Measurements from ENCODE around the gene SMIM12. TPM values are rescaled to one million over a fixed set of nuclear protein-coding genes. Genes with fewer than 3 reads are reported as not detected.

The SMIM12 gene
- total and polyA plus RNA-seq, 2 of the 8 experiments (the other 6 are each of a cell fraction or from before 2014, with no cell fraction given): 40.9 to 49.2 TPM

DNA sequence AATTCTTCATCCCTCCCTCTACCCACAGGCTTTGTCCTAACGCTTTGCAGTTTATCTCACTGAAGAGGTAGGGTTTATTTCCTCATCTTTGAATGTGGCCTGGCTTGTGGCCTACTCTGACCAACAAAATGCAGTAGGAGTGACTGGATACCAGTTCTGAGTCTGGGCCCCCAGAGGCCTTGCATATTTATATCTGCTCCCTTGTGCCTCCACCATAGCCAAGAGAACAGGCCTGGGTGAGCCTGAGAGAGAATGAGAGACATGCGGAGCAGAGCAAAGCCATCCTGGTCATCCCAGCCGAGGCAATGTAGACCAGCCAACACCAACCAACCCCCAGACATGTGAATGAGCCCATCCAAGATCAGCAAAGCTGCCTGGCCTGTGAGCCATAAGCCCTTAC is 30.3 kb downstream of the SMIM12 start:
- no peak overlapping the region for H2BK120ac ChIP-seq (replicated peaks; ENCODE audit: low read depth, low read length)
- peak in 1 of 2 experiments; percentile 19 for DNase-seq (ENCODE audit: low read depth in 1 of 2, low spot score in 2 of 2)
- no peak for TF ChIP-seq CHD1 (IDR thresholded peaks at IDR 0.05; ENCODE audit: low read depth, low read length)
- no peak for TF ChIP-seq EZH2 (IDR thresholded peaks at IDR 0.05; ENCODE audit: low read depth, low read length, severe bottlenecking)
- TF ChIP-seq, protein P1, sequence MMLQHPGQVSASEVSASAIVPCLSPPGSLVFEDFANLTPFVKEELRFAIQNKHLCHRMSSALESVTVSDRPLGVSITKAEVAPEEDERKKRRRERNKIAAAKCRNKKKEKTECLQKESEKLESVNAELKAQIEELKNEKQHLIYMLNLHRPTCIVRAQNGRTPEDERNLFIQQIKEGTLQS (IDR thresholded peaks at IDR 0.05; ENCODE audit: insufficient read depth, low read depth, low read length): no peak
- TF ChIP-seq KDM1A (IDR thresholded peaks at IDR 0.05; ENCODE audit: borderline replicate concordance, low read length): no peak
- TF ChIP-seq KDM4A (IDR thresholded peaks at IDR 0.05; ENCODE audit: low read depth, low read length, severe bottlenecking): no peak
- TF ChIP-seq CTCF (IDR thresholded peaks at IDR 0.05; ENCODE audit: control extremely low read depth in 1 of 3, insufficient read depth in 1 of 3, low read depth in 1 of 3, low read length in 3 of 3): no peak
- no peak for TF ChIP-seq TBP (IDR thresholded peaks at IDR 0.05; ENCODE audit: low read depth, low read length)
- no peak for TF ChIP-seq SUZ12 (IDR thresholded peaks at IDR 0.05; ENCODE audit: low read length)
- TF ChIP-seq BACH1 (IDR thresholded peaks at IDR 0.05; ENCODE audit: low read length): no peak
- no peak for TF ChIP-seq NANOG (IDR thresholded peaks at IDR 0.05; ENCODE audit: insufficient read depth, low read depth, low read length, poor library complexity, severe bottlenecking)
- no peak for TF ChIP-seq SIN3A (conservative IDR thresholded peaks at IDR 0.05 in 1 of 2, IDR thresholded peaks at IDR 0.05 in 1 of 2; ENCODE audit: low read depth in 1 of 2, low read length in 2 of 2)

More for the DNA sequence above, 30.3 kb downstream of the SMIM12 start:
- 99% methylated on average over 3 of the region's 3 CpGs; no CpG with 5 or more reads in 1 of the 2 experiments for WGBS, 2 experiments (ENCODE audit: extremely low coverage in 1 of 2, insufficient coverage in 1 of 2, insufficient read length in 1 of 2, insufficient replicate concordance in 2 of 2, low coverage in 1 of 2, low lambda C conversion rate in 2 of 2, missing lambda C conversion rate in 1 of 2)
- Histone ChIP-seq H2BK12ac (ENCODE audit: low read depth, low read length) (no peak overlapping the region), H4K91ac (replicated peaks; ENCODE audit: insufficient read length, low read length) (no peak overlapping the region), H3K4me1 (replicated peaks in 1 of 4; ENCODE audit: control insufficient read depth in 3 of 4, insufficient read depth in 4 of 4, low read length in 3 of 4) (no peaks in the 10 kb centered on the region; a peak in 3 of 7 replicates), H3K9me3 (ENCODE audit: insufficient read depth in 2 of 2, low read depth in 1 of 2, low read length in 1 of 2) (no peaks in the 10 kb centered on the region), H3K18ac (ENCODE audit: extremely low read depth, low read length) (no peak overlapping the region), H2AK5ac (ENCODE audit: low read depth, low read length) (no peak overlapping the region), H4K5ac (ENCODE audit: insufficient read length, low read depth, low read length) (no peak overlapping the region), H2BK5ac (ENCODE audit: low read depth, low read length) (no peak overlapping the region), H3K9ac (replicated peaks in 1 of 4; ENCODE audit: extremely low read depth in 1 of 4, low read depth in 3 of 4, low read length in 3 of 4) (no peak overlapping the region), H3K79me1 (ENCODE audit: low read depth, low read length) (no peaks in the 10 kb centered on the region), H3K4me2 (ENCODE audit: insufficient read depth in 1 of 2, low read depth in 2 of 2, low read length in 2 of 2) (no peak overlapping the region), H3K23me2 (ENCODE audit: low read depth, low read length) (no peaks in the 10 kb centered on the region; the same call in 1 of the 2 replicates), H2BK15ac (ENCODE audit: low read length) (no peak overlapping the region), H2AFZ (ENCODE audit: low read length) (no peak overlapping the region), H3K36me3 (ENCODE audit: control insufficient read depth in 2 of 4, insufficient read depth in 4 of 4, low read length in 3 of 4) (no peaks in the 10 kb centered on the region), H3K14ac (ENCODE audit: insufficient read length) (no peak overlapping the region), H3K79me2 (ENCODE audit: control insufficient read depth in 1 of 2, insufficient read depth in 2 of 2, low read length in 2 of 2) (no peaks in the 10 kb centered on the region), H3K27me3 (replicated peaks in 1 of 4; ENCODE audit: control insufficient read depth in 3 of 4, extremely low read depth in 1 of 4, insufficient read depth in 3 of 4, low read length in 3 of 4) (no peaks in the 10 kb centered on the region), H2BK20ac (ENCODE audit: low read length) (no peak overlapping the region), H3K4ac (replicated peaks; ENCODE audit: insufficient read length, low read depth, low read length) (no peak overlapping the region), H4K8ac (ENCODE audit: extremely low read depth, insufficient read depth, low read length) (no peak overlapping the region), H3K4me3 (ENCODE audit: extremely low read depth in 1 of 4, insufficient read depth in 2 of 4, low read depth in 3 of 4, low read length in 4 of 4) (no peak overlapping the region), H3K56ac (replicated peaks; ENCODE audit: insufficient read length, low read depth, low read length) (no peak overlapping the region), H3K23ac (ENCODE audit: insufficient read length) (no peak overlapping the region), H4K20me1 (replicated peaks in 1 of 2; ENCODE audit: control insufficient read depth in 1 of 2, insufficient read depth in 2 of 2, low read length in 2 of 2) (no peaks in the 10 kb centered on the region), H3K27ac (ENCODE audit: low read depth, low read length) (no peak overlapping the region)
- POLR2A ChIA-PET (ENCODE audit: partially characterized antibody): no interaction called here
- CTCF ChIA-PET (ENCODE audit: partially characterized antibody): no interaction called here
- no peak for FAIRE-seq
